CD4-positive, alpha-beta memory T cell (primary cell): Measurements from ENCODE around the gene TMEM87B. TPM values are rescaled to one million over a fixed set of nuclear protein-coding genes. Genes with fewer than 3 reads are reported as not detected.

Experiments used
- CTCF ChIA-PET: fragments of 350-600 bp; sonication (Branson Sonifier 250); formaldehyde crosslinking; loops from one replicate; lab custom pipeline; 2021; ENCODE audit warnings: inconsistent platforms; ENCODE audit not compliant: partially characterized antibody; lab: Charles Lee
- POLR2A ChIA-PET: fragments of 350-600 bp; sonication (Branson Sonifier 250); formaldehyde crosslinking; loops from one replicate; lab custom pipeline; 2021; ENCODE audit not compliant: partially characterized antibody; lab: Charles Lee
- DNase-seq, 5 donors: peaks; one replicate each; pipeline versions ENCODE4 v3.0.0 to v3.0.0-alpha.2; 2020 to 2022; ENCODE audit warnings: mixed read lengths in 1 of 5
- H3K27ac ChIP-seq: one replicate; pipeline ENCODE4 v1.7.0; 2013; ENCODE audit warnings: low read depth, low read length
- H3K27me3 ChIP-seq: 2 replicates; pipeline ENCODE4 v1.7.0; 2013; ENCODE audit warnings: mild to moderate bottlenecking, low read length, moderate library complexity; ENCODE audit not compliant: insufficient read depth
- H3K36me3 ChIP-seq: 2 replicates; pipeline ENCODE4 v1.7.0; 2013; ENCODE audit warnings: mild to moderate bottlenecking, low read length, moderate library complexity; ENCODE audit not compliant: insufficient read depth
- H3K4me1 ChIP-seq: 2 replicates; pipeline ENCODE4 v1.7.0; 2013; ENCODE audit warnings: mild to moderate bottlenecking, low read length, moderate library complexity; ENCODE audit not compliant: insufficient read depth
- H3K4me3 ChIP-seq, 2 donors: one replicate each; pipeline ENCODE4 v1.7.0; 2013; ENCODE audit warnings: low read length in 2 of 2, mild to moderate bottlenecking in 1 of 2
- H3K9me3 ChIP-seq, 2 donors: one replicate each; pipeline ENCODE4 v1.7.0; 2013; ENCODE audit warnings: low read length in 2 of 2, control low read depth in 1 of 2; ENCODE audit not compliant: control insufficient read depth in 1 of 2
- H3K27ac Mint-ChIP-seq, 7 donors: one replicate each; pipeline ENCODE4 v1.8.0; 2020 to 2021; ENCODE audit warnings: mixed read lengths in 7 of 7, mild to moderate bottlenecking in 6 of 7, inconsistent platforms in 3 of 7, moderate library complexity in 3 of 7
- H3K27me3 Mint-ChIP-seq, 2 donors: one replicate each; pipeline ENCODE4 v1.8.0; 2020 to 2021; ENCODE audit warnings: mixed read lengths in 2 of 2
- H3K36me3 Mint-ChIP-seq, 2 donors: one replicate each; pipeline ENCODE4 v1.8.0; 2020 to 2021; ENCODE audit warnings: mixed read lengths in 2 of 2, inconsistent platforms in 1 of 2, mild to moderate bottlenecking in 1 of 2
- H3K4me1 Mint-ChIP-seq, 4 donors: one replicate each; pipeline ENCODE4 v1.8.0; 2020 to 2021; ENCODE audit warnings: mixed read lengths in 4 of 4, mild to moderate bottlenecking in 1 of 4
- H3K4me3 Mint-ChIP-seq, 8 donors: one replicate each; pipeline ENCODE4 v1.8.0; 2020 to 2021; ENCODE audit warnings: mixed read lengths in 8 of 8, mild to moderate bottlenecking in 7 of 8, moderate library complexity in 6 of 8, inconsistent platforms in 3 of 8
- H3K9me3 Mint-ChIP-seq, 8 donors: one replicate each; pipeline ENCODE4 v1.8.0; 2020 to 2021; ENCODE audit warnings: mixed read lengths in 8 of 8, mild to moderate bottlenecking in 5 of 8, inconsistent platforms in 3 of 8, moderate library complexity in 1 of 8
- intact Hi-C: fragments of 100-400 bp; cut with micrococcal nuclease; formaldehyde crosslinking; loops from one replicate; pipeline ENCODE4 v1.15.1; 2023
- polyA plus RNA-seq, 2 donors: library from polyadenylated mRNA; unstranded; fragments of 300-500 nt; fragmentation: Illumina TruSeq; gene quantifications; one replicate each; pipeline ENCODE4 v1.2.3, GENCODE V29; 2021
- total RNA-seq, 2 experiments: library from RNA; stranded (reverse); gene quantifications; one replicate each; pipeline ENCODE4 v1.2.3, GENCODE V29; 2021

The TMEM87B gene
- total and polyA plus RNA-seq, 4 experiments from 2014 or later, result 12.5 to 28.7 (median 21.8) TPM

- no peaks in the 10 kb centered on the region for H3K36me3 ChIP-seq
- peak; percentile 40 to 67 (median 53) for DNase-seq
- no peaks in the 10 kb centered on the region for H3K27me3 ChIP-seq
- no peak overlapping the region for H3K4me3 ChIP-seq
- Mint-ChIP-seq H3K27me3 (no peaks in the 10 kb centered on the region), H3K27ac (peak overlapping the region in 6 of 7 donors; percentile 82 to 95 (median 88)), H3K4me3 (peak overlapping the region in 6 of 8 donors; percentile 51 to 89 (median 82)), H3K4me1 (peaks cover 23 to 37% (median 29%) of the 10 kb centered on the region in 4 donors), H3K36me3 (no peaks in the 10 kb centered on the region), H3K9me3 (no peaks in the 10 kb centered on the region)
- H3K27ac ChIP-seq, result no peak overlapping the region
- ChIA-PET CTCF (interaction anchor here (0.9 to 1.7 kb wide), 5 partner anchors 10 to 105 kb away, joined by 3 to 6 read pairs (median 3); no protein-coding TSS in a partner anchor), POLR2A (interaction anchor here (0.8 to 3.7 kb wide), 11 partner anchors 17 to 1034 kb away, joined by 3 to 41 read pairs (median 7); partner anchors contain the start of genes BCL2L11, TMEM87B and ZC3H8)
- peaks cover 28% of the 10 kb centered on the region for H3K4me1 ChIP-seq
- no peaks in the 10 kb centered on the region for H3K9me3 ChIP-seq
- intact Hi-C loops, result loop anchor here (1.0 kb wide), 1 partner anchor 34 kb away; no protein-coding TSS in a partner anchor
These were observed 99.4 kb downstream of the TMEM87B start for GRCh38 chr2:112154246-112155117.

DNA sequence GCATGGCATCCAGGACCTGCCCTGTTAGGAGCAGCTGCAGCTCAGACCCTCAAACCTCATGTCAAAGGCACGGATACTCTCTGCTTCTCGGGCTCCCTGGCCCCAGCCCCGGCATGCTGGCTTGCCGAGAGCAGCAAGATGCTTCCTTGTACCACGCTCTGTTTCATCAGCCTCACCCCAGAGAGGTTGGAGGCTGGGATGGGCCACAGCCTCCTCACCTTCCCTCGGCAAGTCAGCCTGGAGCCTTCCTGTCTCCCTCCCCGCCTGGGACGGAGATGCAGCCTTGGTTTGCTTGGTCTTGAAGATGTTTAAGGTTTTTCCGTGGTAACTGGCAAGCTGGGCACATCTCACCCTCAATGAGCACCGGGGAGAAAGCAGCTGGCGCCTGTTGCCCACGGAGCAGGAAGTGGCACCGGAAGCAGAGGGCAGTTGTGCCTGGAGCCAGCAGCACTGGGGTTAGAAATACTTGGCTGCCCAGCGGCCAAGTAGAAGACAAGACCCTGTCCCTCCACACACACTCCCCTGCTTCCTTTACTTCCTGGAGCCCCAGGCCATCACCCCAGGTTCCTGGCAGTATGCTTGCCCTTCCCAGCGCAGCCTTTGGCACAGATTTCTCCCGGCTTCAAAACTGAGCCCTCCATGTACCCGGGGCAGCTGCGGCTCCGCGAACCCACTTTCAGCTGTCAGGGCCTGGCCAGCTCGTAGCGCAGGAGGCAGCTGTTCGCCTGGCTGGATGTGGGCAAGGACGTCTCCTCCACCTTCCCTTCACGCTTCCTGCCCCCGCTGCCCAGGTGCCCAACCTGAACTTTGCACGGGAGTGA lies 100.5 kb downstream of the TMEM87B start:
- H3K36me3 ChIP-seq, result no peaks in the 10 kb centered on the region
- peak overlapping the region; percentile 78 to 89 (median 82) for H3K4me3 Mint-ChIP-seq
- H3K27ac Mint-ChIP-seq, result peak overlapping the region; percentile 82 to 95 (median 89)
- peaks cover 23 to 37% (median 30%) of the 10 kb centered on the region in 4 donors for H3K4me1 Mint-ChIP-seq
- H3K4me3 ChIP-seq, result peak overlapping the region; percentile 43 to 53
- intact Hi-C loops, result loop anchor here (1.0 to 2.0 kb wide), 2 partner anchors 19 to 33 kb away; no protein-coding TSS in a partner anchor
- CTCF ChIA-PET, result interaction anchor here (0.9 to 1.7 kb wide), 7 partner anchors 11 to 104 kb away, joined by 3 to 6 read pairs (median 3); no protein-coding TSS in a partner anchor
- no peaks in the 10 kb centered on the region for H3K27me3 Mint-ChIP-seq
- peak overlapping the region; percentile 16 for H3K27ac ChIP-seq
- H3K9me3 ChIP-seq, result no peaks in the 10 kb centered on the region
- no peaks in the 10 kb centered on the region for H3K36me3 Mint-ChIP-seq
- H3K4me1 ChIP-seq, result peaks cover 28% of the 10 kb centered on the region
- no peaks in the 10 kb centered on the region for H3K9me3 Mint-ChIP-seq
- peak in 3 of 5 donors; percentile 30 to 54 (median 31) for DNase-seq
- H3K27me3 ChIP-seq, result no peaks in the 10 kb centered on the region
- POLR2A ChIA-PET, result interaction anchor here (0.7 to 3.7 kb wide), 15 partner anchors 9 to 1035 kb away, joined by 3 to 41 read pairs (median 5); partner anchors contain the start of genes BCL2L11, FBLN7, TMEM87B and ZC3H8

GRCh38 chr2:112156152-112156986 lies 101.3 kb downstream of the TMEM87B start:
- intact Hi-C loops, result loop anchor here (2.0 kb wide), 1 partner anchor 18 kb away; no protein-coding TSS in a partner anchor
- peaks cover 23 to 37% (median 31%) of the 10 kb centered on the region in 4 donors for H3K4me1 Mint-ChIP-seq

DNA sequence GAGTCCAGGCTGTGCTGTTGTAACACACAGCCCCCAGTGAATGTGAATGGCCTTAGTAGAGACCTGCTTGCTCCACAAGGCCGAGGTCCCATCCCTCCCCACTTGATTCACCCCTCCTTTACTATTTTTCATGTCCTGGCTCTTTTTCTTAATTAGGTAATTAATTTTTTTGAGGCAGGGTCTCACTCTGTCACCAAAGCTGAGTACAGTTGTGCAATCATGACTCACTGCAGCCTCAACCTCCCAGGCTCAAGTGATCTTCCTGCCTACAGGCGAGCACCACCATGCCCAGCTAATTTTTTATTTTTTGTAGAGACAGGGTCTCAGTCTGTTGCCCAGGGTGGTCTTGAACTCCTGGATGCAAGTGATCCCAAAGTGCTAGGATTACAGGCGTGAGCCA lies 102.4 kb downstream of the TMEM87B start:
- Mint-ChIP-seq H3K27ac (peak overlapping the region in 4 of 7 donors; percentile 22 to 82 (median 66)), H3K4me1 (peaks cover 23 to 37% (median 31%) of the 10 kb centered on the region in 4 donors), H3K9me3 (no peaks in the 10 kb centered on the region), H3K36me3 (no peaks in the 10 kb centered on the region), H3K4me3 (peak overlapping the region in 4 of 8 donors; percentile 33 to 62 (median 50)), H3K27me3 (no peaks in the 10 kb centered on the region)
- Histone ChIP-seq H3K9me3 (no peaks in the 10 kb centered on the region), H3K27ac (no peak overlapping the region), H3K4me1 (peaks cover 28% of the 10 kb centered on the region), H3K4me3 (no peak overlapping the region), H3K36me3 (no peaks in the 10 kb centered on the region), H3K27me3 (no peaks in the 10 kb centered on the region)
- CTCF ChIA-PET, result no interaction called here
- intact Hi-C loops, result loop anchor here (2.0 kb wide), 1 partner anchor 17 kb away; no protein-coding TSS in a partner anchor
- DNase-seq, result no peak
- POLR2A ChIA-PET, result no interaction called here

More at GRCh38 chr2:112156152-112156986, 101.3 kb downstream of the TMEM87B start:
- Mint-ChIP-seq H3K27ac (peak overlapping the region; percentile 82 to 95 (median 89)), H3K27me3 (no peaks in the 10 kb centered on the region), H3K4me3 (peak overlapping the region; percentile 78 to 89 (median 82)), H3K9me3 (no peaks in the 10 kb centered on the region), H3K36me3 (no peaks in the 10 kb centered on the region)
- H3K27me3 ChIP-seq, result no peaks in the 10 kb centered on the region
- H3K4me3 ChIP-seq, result peak overlapping the region; percentile 23 to 53
- ChIA-PET CTCF (interaction anchor here (1.1 to 1.7 kb wide), 3 partner anchors 10 to 35 kb away, joined by 3 to 6 read pairs (median 3); no protein-coding TSS in a partner anchor), POLR2A (interaction anchor here (0.9 to 3.7 kb wide), 10 partner anchors 9 to 1036 kb away, joined by 3 to 41 read pairs (median 6); partner anchors contain the start of genes BCL2L11, FBLN7, TMEM87B and ZC3H8)
- peak overlapping the region; percentile 16 for H3K27ac ChIP-seq
- H3K4me1 ChIP-seq, result peaks cover 28% of the 10 kb centered on the region
- no peaks in the 10 kb centered on the region for H3K36me3 ChIP-seq
- peak in 2 of 5 donors; percentile 21 to 51 for DNase-seq
- H3K9me3 ChIP-seq, result no peaks in the 10 kb centered on the region

DNA sequence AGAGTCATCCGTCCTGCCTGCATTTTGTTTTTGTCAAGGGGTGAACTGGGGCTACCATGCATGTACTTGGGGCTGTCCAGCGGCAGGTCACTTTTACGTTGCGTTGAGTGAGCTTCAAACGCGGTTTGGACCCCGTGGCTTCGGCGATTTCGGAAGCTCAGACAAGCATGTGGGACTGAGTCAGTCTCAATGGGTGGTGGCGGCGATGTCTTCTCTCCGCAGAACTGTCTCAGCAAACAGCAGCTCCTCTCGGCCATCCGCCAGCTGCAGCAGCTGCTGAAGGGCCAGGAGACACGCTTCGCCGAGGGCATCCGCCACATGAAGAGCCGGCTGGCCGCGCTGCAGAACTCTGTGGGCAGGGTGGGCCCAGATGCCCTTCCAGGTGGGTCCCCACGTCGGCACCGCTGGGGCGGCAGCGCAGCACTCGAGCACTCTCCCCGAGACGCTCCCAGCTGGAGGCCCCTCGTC lies 104.4 kb downstream of the TMEM87B start:
- intact Hi-C loops, result no loop called here
- CTCF ChIA-PET, result no interaction called here
- Histone ChIP-seq H3K27me3 (no peaks in the 10 kb centered on the region), H3K36me3 (no peaks in the 10 kb centered on the region), H3K27ac (no peak overlapping the region), H3K9me3 (no peaks in the 10 kb centered on the region), H3K4me3 (no peak overlapping the region), H3K4me1 (peaks cover 25% of the 10 kb centered on the region)
- H3K27me3 Mint-ChIP-seq, result no peaks in the 10 kb centered on the region
- H3K4me1 Mint-ChIP-seq, result peaks cover 21 to 31% (median 26%) of the 10 kb centered on the region in 4 donors
- H3K4me3 Mint-ChIP-seq, result peak overlapping the region in 1 of 8 donors; percentile 16
- DNase-seq, result no peak
- peak overlapping the region in 1 of 7 donors; percentile 59 for H3K27ac Mint-ChIP-seq
- POLR2A ChIA-PET, result interaction anchor here (0.5 kb wide), 1 partner anchor 12 kb away, joined by 3 read pairs; no protein-coding TSS in a partner anchor
- H3K36me3 Mint-ChIP-seq, result no peaks in the 10 kb centered on the region
- H3K9me3 Mint-ChIP-seq, result peaks cover 0 to 3% (median 0%) of the 10 kb centered on the region in 8 donors
